ENCODE measurements around the gene GABPB1. TPM values are rescaled to one million over a fixed set of nuclear protein-coding genes. Genes with fewer than 3 reads are reported as not detected.

Gene GABPB1
- total RNA-seq, 1 donor from 2014 or later, result 22.0 TPM

GRCh38 chr15:50244959-50245624 is 109.9 kb downstream of the GABPB1 start:
- DNase-seq (ENCODE audit: low spot score), result no peak

- DNase-seq (ENCODE audit: low spot score), result no peak
These were observed 110.8 kb downstream of the GABPB1 start for GRCh38 chr15:50244153-50244552.

GRCh38 chr15:50241684-50242450 is 113.1 kb downstream of the GABPB1 start:
- DNase-seq (ENCODE audit: low spot score), result no peak

- DNase-seq (ENCODE audit: low spot score), result no peak
These were observed 116.7 kb downstream of the GABPB1 start for GRCh38 chr15:50238255-50238654.

GRCh38 chr15:50236433-50236832 is 118.6 kb downstream of the GABPB1 start:
- no peak for DNase-seq (ENCODE audit: low spot score)

GRCh38 chr15:50235794-50236193 is 119.2 kb downstream of the GABPB1 start:
- no peak for DNase-seq (ENCODE audit: low spot score)

GRCh38 chr15:50234764-50235163 is 120.2 kb downstream of the GABPB1 start:
- DNase-seq (ENCODE audit: low spot score), result no peak

- DNase-seq (ENCODE audit: low spot score), result no peak
These were observed 121.7 kb downstream of the GABPB1 start for GRCh38 chr15:50233192-50233736.

GRCh38 chr15:50232791-50233190 is 122.2 kb downstream of the GABPB1 start:
- DNase-seq (ENCODE audit: low spot score), result no peak

- no peak for DNase-seq (ENCODE audit: low spot score)
These were observed 123.2 kb downstream of the GABPB1 start for GRCh38 chr15:50231761-50232160.

GRCh38 chr15:50229336-50229735 is 125.7 kb downstream of the GABPB1 start:
- DNase-seq (ENCODE audit: low spot score), result no peak

GRCh38 chr15:50228866-50229265 is 126.1 kb downstream of the GABPB1 start:
- DNase-seq (ENCODE audit: low spot score), result no peak

- DNase-seq (ENCODE audit: low spot score), result no peak
These were observed 127.9 kb downstream of the GABPB1 start for GRCh38 chr15:50227076-50227475.

GRCh38 chr15:50225938-50226337 is 129.1 kb downstream of the GABPB1 start:
- no peak for DNase-seq (ENCODE audit: low spot score)

Other genes starting within 250 kb of the GABPB1 start
- gene ATP8B4, start 236.0 kb downstream of the GABPB1 start, total RNA-seq, result 31.5 TPM
- gene SLC27A2, start 173.0 kb downstream of the GABPB1 start, total RNA-seq, result 1.7 TPM
- gene HDC, start 89.5 kb downstream of the GABPB1 start, total RNA-seq, result 3.2 TPM
- 62.1 TPM for gene USP8, start 69.2 kb upstream of the GABPB1 start, total RNA-seq
- gene USP50, start 191.5 kb upstream of the GABPB1 start, total RNA-seq, result 1.1 TPM